IMR-90 (cell line): Measurements from ENCODE around the gene MOB3A. TPM values are rescaled to one million over a fixed set of nuclear protein-coding genes. Genes with fewer than 3 reads are reported as not detected.
A peak's percentile ranks its signal among the peaks of the same experiment; 100 is the strongest.

Experiments
- ATAC-seq: fragments of 200-7000 bp; cut with Tn5 transposase; 2 replicates; pipeline ENCODE4 v1.9.1; 2020; ENCODE audit warnings: low read depth, mild to moderate bottlenecking, moderate library complexity
- BruUV-seq: library from RNA; stranded (reverse); fragments of 400-500 nt; replicated peaks from 2 replicates; lab custom pipeline; 2021; lab: Mats Ljungman, UMichigan
- CTCF ChIA-PET: fragments of 300-600 bp; formaldehyde crosslinking; extraction: SDS; loops from one replicate; lab custom pipeline; 2021; ENCODE audit warnings: antibody characterized with exemption; lab: Yijun Ruan, JAX
- POLR2A ChIA-PET: fragments of 300-600 bp; sonication (Branson Sonifier 250); formaldehyde crosslinking; loops from one replicate; lab custom pipeline; 2022; ENCODE audit warnings: antibody characterized with exemption; ENCODE audit not compliant: unreplicated experiment; lab: Charles Lee
- DNase-seq: peaks from one replicate; pipeline ENCODE4 v3.0.0; 2013
- H2AFZ ChIP-seq: replicated peaks from 2 replicates; pipeline ENCODE3; 2013; ENCODE audit warnings: low read length, mild to moderate bottlenecking; ENCODE audit not compliant: poor library complexity
- H2AK5ac ChIP-seq: 2 replicates; pipeline ENCODE4 v1.6.1; 2013; ENCODE audit warnings: low read depth, low read length, inconsistent platforms
- H2AK9ac ChIP-seq: replicated peaks from 2 replicates; pipeline ENCODE3; 2013; ENCODE audit warnings: mild to moderate bottlenecking, low read depth, low read length, moderate library complexity; ENCODE audit not compliant: poor library complexity
- H2BK120ac ChIP-seq: 2 replicates; pipeline ENCODE4 v1.6.1; 2013; ENCODE audit warnings: low read depth, low read length, inconsistent platforms
- H2BK15ac ChIP-seq: 3 replicates; pipeline ENCODE4 v1.6.1; 2013; ENCODE audit warnings: low read depth, low read length, inconsistent platforms
- H2BK20ac ChIP-seq: 2 replicates; pipeline ENCODE4 v1.6.1; 2013; ENCODE audit warnings: low read depth, mild to moderate bottlenecking, inconsistent platforms, low read length, moderate library complexity
- H2BK5ac ChIP-seq: 2 replicates; pipeline ENCODE4 v1.6.1; 2013; ENCODE audit warnings: mild to moderate bottlenecking, low read depth, low read length, inconsistent platforms; ENCODE audit not compliant: poor library complexity, severe bottlenecking
- H3K14ac ChIP-seq: replicated peaks from 2 replicates; pipeline ENCODE4 v1.6.1; 2013; ENCODE audit warnings: low read depth, low read length, inconsistent platforms
- H3K18ac ChIP-seq: 2 replicates; pipeline ENCODE4 v1.6.1; 2013; ENCODE audit warnings: low read depth, low read length, control low read depth
- H3K23ac ChIP-seq: 2 replicates; pipeline ENCODE4 v1.6.1; 2013; ENCODE audit warnings: low read depth, low read length, inconsistent platforms
- H3K27ac ChIP-seq: 2 replicates; pipeline ENCODE4 v1.5.1; 2013; ENCODE audit warnings: mild to moderate bottlenecking, control low read depth, low read length; ENCODE audit not compliant: insufficient read depth
- H3K27me3 ChIP-seq: 2 replicates; pipeline ENCODE4 v1.6.1; 2013; ENCODE audit warnings: low read length; ENCODE audit not compliant: control insufficient read depth, insufficient read depth
- H3K36me3 ChIP-seq: 2 replicates; pipeline ENCODE4 v1.6.1; 2013; ENCODE audit warnings: low read length, mixed read lengths; ENCODE audit not compliant: control insufficient read depth, insufficient read depth
- H3K4ac ChIP-seq: 2 replicates; pipeline ENCODE4 v1.6.1; 2013; ENCODE audit warnings: low read depth, low read length, inconsistent platforms
- H3K4me1 ChIP-seq: 2 replicates; pipeline ENCODE4 v1.6.1; 2013; ENCODE audit warnings: low read length, mixed read lengths; ENCODE audit not compliant: control insufficient read depth, insufficient read depth
- H3K4me2 ChIP-seq: 2 replicates; pipeline ENCODE4 v1.6.1; 2013; ENCODE audit warnings: low read depth, mild to moderate bottlenecking, control low read depth, low read length, moderate library complexity
- H3K4me3 ChIP-seq: 2 replicates; pipeline ENCODE4 v1.5.1; 2013; ENCODE audit warnings: low read depth, mild to moderate bottlenecking, control low read depth, low read length, moderate library complexity; ENCODE audit not compliant: insufficient read depth
- H3K56ac ChIP-seq: 2 replicates; pipeline ENCODE4 v1.6.1; 2013; ENCODE audit warnings: low read length, inconsistent platforms; ENCODE audit not compliant: insufficient read depth; ENCODE audit errors: extremely low read depth
- H3K79me1 ChIP-seq, 2 experiments: 2 replicates each; pipeline ENCODE4 v1.6.1; 2013; ENCODE audit warnings: low read length in 2 of 2, inconsistent platforms in 1 of 2, low read depth in 1 of 2
- H3K9ac ChIP-seq: 2 replicates; pipeline ENCODE4 v1.6.1; 2013; ENCODE audit warnings: low read depth, low read length, control low read depth
- H3K9me1 ChIP-seq: 2 replicates; pipeline ENCODE4 v1.6.1; 2013; ENCODE audit warnings: low read length, inconsistent platforms; ENCODE audit not compliant: insufficient read depth
- H3K9me3 ChIP-seq: 2 replicates; pipeline ENCODE4 v1.6.1; 2013; ENCODE audit warnings: low read length; ENCODE audit not compliant: control insufficient read depth, insufficient read depth
- H4K20me1 ChIP-seq: 2 replicates; pipeline ENCODE4 v1.6.1; 2013; ENCODE audit warnings: low read length, inconsistent platforms; ENCODE audit not compliant: insufficient read depth
- H4K5ac ChIP-seq: 2 replicates; pipeline ENCODE4 v1.6.1; 2013; ENCODE audit warnings: mild to moderate bottlenecking, low read depth, low read length, control low read depth
- H4K8ac ChIP-seq, 2 experiments: 2 replicates each; pipeline ENCODE4 v1.6.1; 2013; ENCODE audit warnings: low read depth in 2 of 2, low read length in 2 of 2, control low read depth in 1 of 2, inconsistent platforms in 1 of 2
- H4K91ac ChIP-seq: 2 replicates; pipeline ENCODE4 v1.6.1; 2013; ENCODE audit warnings: low read depth, low read length, inconsistent platforms; ENCODE audit not compliant: insufficient read depth
- BHLHE40 ChIP-seq: fragments of 150-350 bp; IDR thresholded peaks from 2 replicates; pipeline ENCODE4 v1.6.1; 2016; ENCODE audit warnings: mild to moderate bottlenecking, low read depth, low read length
- CTCF ChIP-seq: conservative IDR thresholded peaks from 2 replicates; pipeline ENCODE4 v1.5.1; 2012; ENCODE audit warnings: mild to moderate bottlenecking, low read depth, low read length, improper control_type of control experiment
- MAZ ChIP-seq: IDR thresholded peaks from 2 replicates; pipeline ENCODE4 v1.6.1; 2012; ENCODE audit warnings: low read depth, mild to moderate bottlenecking, low read length, improper control_type of control experiment, moderate library complexity, borderline replicate concordance
- MXI1 ChIP-seq: IDR thresholded peaks from 2 replicates; pipeline ENCODE4 v1.6.1; 2012; ENCODE audit warnings: low read depth, mild to moderate bottlenecking, low read length, moderate library complexity, borderline replicate concordance
- NFE2L2 ChIP-seq: fragments of 150-350 bp; IDR thresholded peaks from 2 replicates; pipeline ENCODE4 v1.6.1; 2016; ENCODE audit warnings: low read depth, mild to moderate bottlenecking, low read length
- RCOR1 ChIP-seq: IDR thresholded peaks from 2 replicates; pipeline ENCODE4 v1.6.1; 2012; ENCODE audit warnings: mild to moderate bottlenecking, low read length, improper control_type of control experiment; ENCODE audit not compliant: insufficient replicate concordance
- USF2 ChIP-seq: fragments of 150-350 bp; IDR thresholded peaks from 2 replicates; pipeline ENCODE4 v1.6.1; 2017; ENCODE audit warnings: mild to moderate bottlenecking, antibody characterized with exemption, low read length, low read depth
- WGBS, 2 experiments: methylation state at CpG; one replicate each; pipeline versions ENCODE4 v1.1.5 to v1.1.7; 2013; ENCODE audit warnings: missing lambda C conversion rate in 2 of 2; ENCODE audit not compliant: insufficient read length in 1 of 2; ENCODE audit errors: extremely low coverage in 2 of 2; 5-methylcytosine and 5-hydroxymethylcytosine counted together
- dilution Hi-C: fragments of 300-500 bp; cut with HindIII; formaldehyde crosslinking; loops from one replicate; pipeline ENCODE4 v1.14.3; 2018; ENCODE audit warnings: low sequenced_read_pairs; ENCODE audit not compliant: unreplicated experiment
- in situ Hi-C: fragments of 300-500 bp; cut with MboI; formaldehyde crosslinking; loops from 3 replicates; pipeline ENCODE4 v1.14.3; 2019; ENCODE audit warnings: low sequenced_read_pairs, inconsistent platforms, mixed read lengths
- intact Hi-C: fragments of 100-400 bp; cut with micrococcal nuclease; formaldehyde crosslinking; loops from 2 replicates; pipeline ENCODE4 v1.10.0; 2022
- polyA plus RNA-seq, 3 experiments: library from polyadenylated mRNA; depleted of rRNA; stranded (reverse); fragments of >200 nt; gene quantifications; 2 replicates each; pipeline ENCODE4 v1.2.3, GENCODE V29; 2012; ENCODE audit warnings: low replicate concordance in 1 of 3
- total RNA-seq: library from RNA; depleted of rRNA; stranded (reverse); fragments of >200 nt; gene quantifications from 2 replicates; pipeline ENCODE4 v1.2.3, GENCODE V29; 2012

The MOB3A gene
- total and polyA plus RNA-seq, 2 of the 4 experiments (the other 2 are of a cell fraction): 9.3 to 26.5 TPM

- Histone ChIP-seq H3K9me3 (no peaks in the 10 kb centered on the region), H4K8ac (peak overlapping the region; percentile 87 to 99), H2AK5ac (peak overlapping the region; percentile 97), H2BK120ac (peak overlapping the region; percentile 83), H3K23ac (peak overlapping the region; percentile 62), H2BK15ac (peak overlapping the region; percentile 87; the same call in 2 of the 3 replicates), H4K91ac (peak overlapping the region; percentile 96), H3K27me3 (no peaks in the 10 kb centered on the region), H3K36me3 (no peaks in the 10 kb centered on the region), H3K4me3 (no peak overlapping the region), H2AFZ (peak overlapping the region; percentile 95), H4K5ac (peak overlapping the region; percentile 65), H3K9me1 (peaks cover 12% of the 10 kb centered on the region), H2AK9ac (peak overlapping the region; percentile 48), H3K56ac (peak overlapping the region; percentile 16; the same call in 1 of the 2 replicates), H3K79me1 (peaks cover 5 to 36% of the 10 kb centered on the region in 2 experiments; a peak in 3 of 4 replicates), H2BK5ac (peak overlapping the region; percentile 80), H3K4me1 (peaks cover 32% of the 10 kb centered on the region), H3K14ac (peak overlapping the region; percentile 88), H3K4me2 (peak overlapping the region; percentile 25), H3K27ac (peak overlapping the region; percentile 82), H2BK20ac (peak overlapping the region; percentile 74; the same call in 1 of the 2 replicates), H3K4ac (peak overlapping the region; percentile 97), H4K20me1 (no peaks in the 10 kb centered on the region), H3K18ac (peak overlapping the region; percentile 81), H3K9ac (peak overlapping the region; percentile 65)
- TF ChIP-seq CTCF (no peak), NFE2L2 (no peak), USF2 (no peak), MXI1 (no peak), MAZ (peak; percentile 54; the same call in 1 of the 2 replicates), BHLHE40 (no peak), RCOR1 (no peak)
- in situ Hi-C loops: no loop called here
- ATAC-seq: peak; percentile 28
- dilution Hi-C loops: no loop called here
- peak; percentile 64 for DNase-seq
- intact Hi-C loops: no loop called here
- no TSS peak for BruUV-seq
- WGBS, 2 experiments: 7% methylated on average over 7 of the region's 22 CpGs; no CpG with 5 or more reads in 1 of the 2 experiments
- ChIA-PET CTCF (no interaction called here), POLR2A (no interaction called here)
These were observed 39.9 kb downstream of the MOB3A start for GRCh38 chr19:2055931-2056836.
